Endothelial cell of hepatic sinusoid (primary cell): Measurements from ENCODE around the gene RFC4.
"Not testable (repeated sequence)": the region's sequence is repeated elsewhere in the genome, so short reads cannot be mapped to it uniquely, and the experiment has no call there.

Experiments
- in situ Hi-C: cut with HindIII; loops from 2 replicates; pipeline ENCODE4 v1.10.0; 2017; ENCODE audit warnings: low sequenced_read_pairs

The RFC4 gene

GRCh38 chr3:186806089-186807055 is at the start of gene RFC4:
RFC4 (minus strand) TSS chr3:186806482; CDS start chr3:186804713, 1,769 bp downstream.
- in situ Hi-C loops: loop anchor here (10.0 to 25.0 kb wide), 2 partner anchors 72 to 194 kb away; partner anchors contain the start of gene AHSG

- in situ Hi-C loops: no loop called here
These were observed 48.7 kb upstream of the RFC4 start for GRCh38 chr3:186854954-186855353.

GRCh38 chr3:186854146-186854545 is 47.9 kb upstream of the RFC4 start:
- in situ Hi-C loops: no loop called here

GRCh38 chr3:186852994-186853393 is 46.7 kb upstream of the RFC4 start:
- in situ Hi-C loops: no loop called here

- in situ Hi-C loops: not testable (repeated sequence)
These were observed 45.6 kb upstream of the RFC4 start for GRCh38 chr3:186851835-186852234.

- in situ Hi-C loops: no loop called here
These were observed 43.2 kb upstream of the RFC4 start for GRCh38 chr3:186849374-186849975.

GRCh38 chr3:186847437-186847836 is 41.2 kb upstream of the RFC4 start:
- in situ Hi-C loops: no loop called here

- in situ Hi-C loops: no loop called here
These were observed 39.5 kb upstream of the RFC4 start for GRCh38 chr3:186845756-186846155.

GRCh38 chr3:186844908-186845307 is 38.6 kb upstream of the RFC4 start:
- in situ Hi-C loops: no loop called here

GRCh38 chr3:186843039-186843432 is 36.8 kb upstream of the RFC4 start:
- in situ Hi-C loops: no loop called here

GRCh38 chr3:186842426-186843038 is 36.2 kb upstream of the RFC4 start, which contains the start of gene ADIPOQ:
ADIPOQ (plus strand) TSS chr3:186842710; CDS start chr3:186853059, 10,349 bp downstream.
- in situ Hi-C loops: no loop called here

GRCh38 chr3:186841620-186842019 is 35.3 kb upstream of the RFC4 start:
- in situ Hi-C loops: no loop called here

GRCh38 chr3:186839874-186840641 is 33.8 kb upstream of the RFC4 start:
- in situ Hi-C loops: no loop called here

- in situ Hi-C loops: no loop called here
These were observed 26.0 kb upstream of the RFC4 start for GRCh38 chr3:186832276-186832675.

GRCh38 chr3:186831798-186832197 is 25.5 kb upstream of the RFC4 start:
- in situ Hi-C loops: no loop called here

- in situ Hi-C loops: no loop called here
These were observed 22.1 kb upstream of the RFC4 start for GRCh38 chr3:186828340-186828739.

GRCh38 chr3:186826976-186827857 is 20.9 kb upstream of the RFC4 start:
- in situ Hi-C loops: no loop called here

GRCh38 chr3:186826410-186826975 is 20.2 kb upstream of the RFC4 start:
- in situ Hi-C loops: no loop called here

- in situ Hi-C loops: no loop called here
These were observed 19.7 kb upstream of the RFC4 start for GRCh38 chr3:186825872-186826409.
